Lower lobe of right lung (tissue), 2 donors: ENCODE results near the gene MEF2A. TPM values are rescaled to one million over a fixed set of nuclear protein-coding genes. Genes with fewer than 3 reads are reported as not detected.
A peak's percentile ranks its signal among the peaks of the same experiment; 100 is the strongest.

Source experiments
- ATAC-seq, 2 donors: fragments of 200-7000 bp; cut with Tn5 transposase; one replicate each; pipeline ENCODE4 v1.9.1; 2020 to 2022; ENCODE audit warnings: mild to moderate bottlenecking in 2 of 2, moderate library complexity in 2 of 2
- DNase-seq: peaks from one replicate; pipeline ENCODE4 v3.0.0-alpha.2; 2020
- H3K27ac ChIP-seq: fragments of 200-600 bp; one replicate; pipeline ENCODE4 v1.8.0; 2022
- H3K27me3 ChIP-seq: fragments of 200-600 bp; one replicate; pipeline ENCODE4 v1.8.0; 2022; ENCODE audit warnings: low read depth
- H3K36me3 ChIP-seq: fragments of 200-600 bp; one replicate; pipeline ENCODE4 v1.8.0; 2022; ENCODE audit warnings: mild to moderate bottlenecking
- H3K4me1 ChIP-seq: fragments of 200-600 bp; one replicate; pipeline ENCODE4 v1.8.0; 2022
- H3K4me3 ChIP-seq: fragments of 200-600 bp; one replicate; pipeline ENCODE4 v1.8.0; 2022; ENCODE audit warnings: mild to moderate bottlenecking
- H3K9me3 ChIP-seq: fragments of 200-600 bp; one replicate; pipeline ENCODE4 v1.8.0; 2022
- CTCF ChIP-seq: fragments of 200-600 bp; IDR thresholded peaks from one replicate; pipeline ENCODE4 v1.8.0; 2022; ENCODE audit warnings: antibody characterized with exemption, mild to moderate bottlenecking
- intact Hi-C: fragments of 100-400 bp; cut with DNase I; formaldehyde crosslinking; loops from one replicate; pipeline ENCODE4 v1.11.0; 2022
- total RNA-seq: library from RNA; stranded (reverse); fragmentation: NEBNext Ultra II Directional; extraction: Animal tissue kit (Norgen Biotek cat#: 25700); gene quantifications from one replicate; pipeline ENCODE4 v1.2.1, GENCODE V29; 2021
- donor health status: DM: no; HTN: yes; CAD: no; lungs with severe emphysema.

MEF2A gene
- total RNA-seq, 1 donor from 2014 or later, result 80.1 TPM

- no peak for ATAC-seq
- no peaks in the 10 kb centered on the region for H3K27me3 ChIP-seq
- peaks cover 14% of the 10 kb centered on the region for H3K4me1 ChIP-seq
- no peak overlapping the region for H3K4me3 ChIP-seq
- H3K36me3 ChIP-seq, result peaks cover 34% of the 10 kb centered on the region
- intact Hi-C loops, result no loop called here
- no peaks in the 10 kb centered on the region for H3K9me3 ChIP-seq
- no peak for TF ChIP-seq CTCF
- H3K27ac ChIP-seq, result peak overlapping the region; percentile 20
- no peak for DNase-seq
These were observed 151.6 kb downstream of the MEF2A start for GRCh38 chr15:99717161-99718009.

- intact Hi-C loops, result no loop called here
- Histone ChIP-seq H3K27me3 (no peaks in the 10 kb centered on the region), H3K4me1 (peaks cover 14% of the 10 kb centered on the region), H3K36me3 (peaks cover 24% of the 10 kb centered on the region), H3K9me3 (no peaks in the 10 kb centered on the region), H3K27ac (no peak overlapping the region), H3K4me3 (no peak overlapping the region)
- DNase-seq, result no peak
- ATAC-seq, result no peak
- TF ChIP-seq CTCF, result no peak
These were observed 152.6 kb downstream of the MEF2A start for GRCh38 chr15:99718421-99718820.

- Histone ChIP-seq H3K27me3 (no peaks in the 10 kb centered on the region), H3K36me3 (peaks cover 19% of the 10 kb centered on the region), H3K4me1 (peaks cover 14% of the 10 kb centered on the region), H3K4me3 (no peak overlapping the region), H3K9me3 (no peaks in the 10 kb centered on the region), H3K27ac (no peak overlapping the region)
- ATAC-seq (no peak), DNase-seq (no peak)
- intact Hi-C loops, result no loop called here
- TF ChIP-seq CTCF, result no peak
These were observed 153.3 kb downstream of the MEF2A start for GRCh38 chr15:99719096-99719541.

GRCh38 chr15:99720533-99720932, 154.7 kb downstream of the MEF2A start:
- no peak for ATAC-seq
- Histone ChIP-seq H3K4me1 (peaks cover 14% of the 10 kb centered on the region), H3K27me3 (no peaks in the 10 kb centered on the region), H3K36me3 (peaks cover 5% of the 10 kb centered on the region), H3K9me3 (no peaks in the 10 kb centered on the region), H3K27ac (no peak overlapping the region), H3K4me3 (no peak overlapping the region)
- intact Hi-C loops, result no loop called here
- no peak for TF ChIP-seq CTCF
- no peak for DNase-seq

- Histone ChIP-seq H3K27ac (no peak overlapping the region), H3K4me3 (no peak overlapping the region), H3K9me3 (no peaks in the 10 kb centered on the region), H3K27me3 (no peaks in the 10 kb centered on the region), H3K4me1 (peaks cover 14% of the 10 kb centered on the region), H3K36me3 (no peaks in the 10 kb centered on the region)
- intact Hi-C loops, result no loop called here
- DNase-seq, result no peak
- TF ChIP-seq CTCF, result no peak
- peak; percentile 81 to 91 for ATAC-seq
These were observed 155.5 kb downstream of the MEF2A start for GRCh38 chr15:99721104-99721778.
